NCI-H2196 treated with DMSO at 0.1 percent for 48 hours (cell line): ENCODE data around the gene NGB.

ENCODE experiments used
- DNase-seq: peaks from one replicate; lab custom pipeline; 2025; ENCODE audit not compliant: unreplicated experiment; lab: John Stamatoyannopoulos, UW

The NGB gene

DNA sequence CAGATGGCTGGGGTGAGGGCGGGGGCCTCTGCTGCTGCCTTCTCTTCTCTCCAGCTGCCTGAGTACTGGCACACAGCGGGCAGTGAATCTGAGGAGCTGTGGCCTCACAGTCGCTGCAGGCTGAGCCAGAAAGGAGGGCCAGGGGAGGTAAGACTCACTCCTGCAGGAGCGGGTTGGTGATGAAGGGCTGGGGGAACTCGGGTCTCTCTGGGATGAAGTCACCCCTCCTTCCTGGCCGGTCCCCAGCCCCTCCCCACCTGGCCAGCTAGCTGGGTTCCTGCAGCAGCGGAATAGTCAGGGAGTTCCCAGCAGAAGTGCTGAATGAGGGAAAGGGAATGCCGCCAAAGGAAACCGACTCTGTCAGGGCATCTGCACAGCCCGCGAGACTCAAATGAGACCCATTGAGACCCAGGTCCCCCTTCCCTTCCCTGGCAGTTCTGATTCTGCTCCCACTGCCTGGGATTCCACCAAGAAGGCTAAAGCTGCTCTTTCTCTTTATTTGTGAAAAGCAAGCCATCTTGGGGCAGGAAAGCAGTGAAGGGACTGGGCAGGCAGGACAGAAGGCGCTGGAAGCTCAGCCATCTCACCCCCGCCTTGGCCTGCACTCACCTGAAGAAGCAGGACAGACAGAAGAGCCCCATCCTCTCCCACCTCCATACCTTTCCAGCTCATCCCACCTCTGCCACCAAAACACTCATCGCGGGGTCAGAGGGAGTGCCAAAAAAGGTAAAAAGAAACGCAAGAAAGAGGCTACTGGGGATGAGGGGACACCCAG, 5.3 kb downstream of the NGB start:
- DNase-seq: no peak

DNA sequence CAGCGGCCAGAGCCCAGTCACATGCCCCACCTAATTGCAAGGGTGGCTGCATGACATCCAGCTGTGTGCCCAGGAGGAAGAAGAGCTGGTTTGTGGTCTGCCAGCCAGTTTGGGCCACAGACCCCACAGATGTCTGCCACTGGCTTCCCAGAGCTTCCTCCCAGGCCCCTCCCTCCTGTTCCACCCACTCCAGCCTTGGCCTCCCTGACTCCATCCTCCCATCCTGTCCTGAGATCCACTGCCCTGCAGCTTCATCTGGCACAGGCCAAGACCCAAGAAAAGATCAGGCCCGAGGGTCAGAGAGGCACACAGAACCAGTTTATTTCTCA, 5.9 kb downstream of the NGB start:
- no peak for DNase-seq

DNA sequence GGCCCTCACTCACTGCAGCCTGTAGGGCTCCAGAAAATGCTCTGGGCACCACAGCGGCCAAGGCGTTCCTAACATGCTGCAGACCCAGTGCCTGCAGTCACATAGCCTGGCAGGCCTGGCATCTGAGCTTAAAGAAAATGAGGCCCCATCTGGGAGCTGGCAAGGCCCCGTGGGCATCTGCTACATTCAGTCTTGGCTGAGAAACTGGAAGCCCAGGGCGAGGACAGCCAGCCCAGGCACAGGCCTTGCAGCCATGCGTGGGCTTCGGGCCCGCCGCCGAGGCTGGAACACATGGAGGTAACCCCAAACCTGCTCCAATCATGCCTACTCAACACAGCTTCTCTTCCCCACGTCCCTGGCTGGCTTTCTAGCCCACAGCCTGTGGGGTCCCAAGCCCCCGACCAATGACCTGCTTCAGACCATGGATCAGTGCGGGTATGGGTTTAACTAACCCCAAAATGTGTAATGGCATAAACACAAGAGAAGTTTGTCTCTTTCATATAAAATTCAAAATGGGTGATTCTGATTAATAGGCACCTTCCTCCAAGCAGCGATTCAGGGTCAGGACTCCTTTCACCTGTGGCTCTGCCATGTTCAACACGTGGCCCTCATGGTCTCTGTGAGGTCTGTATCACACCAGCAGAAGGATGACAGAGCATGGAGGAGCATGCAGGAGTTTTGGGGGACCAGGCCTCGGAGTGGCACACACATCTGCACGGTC, 6.4 kb downstream of the NGB start:
- DNase-seq: no peak

DNA sequence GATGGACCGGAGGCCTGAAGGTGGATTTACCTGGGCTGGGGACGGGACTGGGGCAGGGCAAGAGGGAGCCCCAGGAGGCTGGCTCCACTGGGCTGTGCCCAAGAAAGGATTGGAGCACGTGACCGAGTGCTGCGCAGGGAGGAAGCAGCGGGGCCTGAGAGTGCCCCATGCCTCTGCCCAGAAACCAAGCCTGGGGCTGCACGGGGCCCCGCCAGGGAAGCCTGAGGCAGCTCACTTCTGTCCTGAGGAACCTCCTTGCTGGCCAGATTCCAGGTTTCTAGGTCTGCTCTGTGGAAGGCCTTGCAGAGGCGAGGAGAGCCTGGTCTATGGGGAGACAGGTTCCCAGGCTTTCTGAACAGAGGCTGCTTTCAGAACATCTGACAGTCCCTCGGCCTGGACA, 10.4 kb downstream of the NGB start:
- DNase-seq: no peak

DNA sequence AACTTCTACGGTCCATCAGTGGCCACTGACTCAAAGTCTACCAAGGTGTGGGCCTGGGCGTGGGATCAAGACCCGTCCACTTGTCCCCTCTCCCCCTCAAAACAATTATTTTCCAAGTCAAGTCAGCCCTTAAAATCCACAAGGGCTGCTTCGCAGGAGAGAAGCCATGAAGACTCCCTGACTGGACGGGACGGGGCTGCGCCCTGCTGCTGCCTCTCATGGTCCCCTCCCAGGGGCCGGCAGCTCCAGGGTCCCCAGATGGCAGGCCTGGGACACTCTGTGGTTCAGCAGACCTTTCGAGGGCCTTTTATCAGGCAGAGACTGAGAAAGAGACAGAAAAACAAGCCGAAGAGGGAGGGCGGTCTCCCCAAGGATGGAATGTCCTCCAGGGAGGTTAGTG, 10.8 kb downstream of the NGB start:
- no peak for DNase-seq

DNA sequence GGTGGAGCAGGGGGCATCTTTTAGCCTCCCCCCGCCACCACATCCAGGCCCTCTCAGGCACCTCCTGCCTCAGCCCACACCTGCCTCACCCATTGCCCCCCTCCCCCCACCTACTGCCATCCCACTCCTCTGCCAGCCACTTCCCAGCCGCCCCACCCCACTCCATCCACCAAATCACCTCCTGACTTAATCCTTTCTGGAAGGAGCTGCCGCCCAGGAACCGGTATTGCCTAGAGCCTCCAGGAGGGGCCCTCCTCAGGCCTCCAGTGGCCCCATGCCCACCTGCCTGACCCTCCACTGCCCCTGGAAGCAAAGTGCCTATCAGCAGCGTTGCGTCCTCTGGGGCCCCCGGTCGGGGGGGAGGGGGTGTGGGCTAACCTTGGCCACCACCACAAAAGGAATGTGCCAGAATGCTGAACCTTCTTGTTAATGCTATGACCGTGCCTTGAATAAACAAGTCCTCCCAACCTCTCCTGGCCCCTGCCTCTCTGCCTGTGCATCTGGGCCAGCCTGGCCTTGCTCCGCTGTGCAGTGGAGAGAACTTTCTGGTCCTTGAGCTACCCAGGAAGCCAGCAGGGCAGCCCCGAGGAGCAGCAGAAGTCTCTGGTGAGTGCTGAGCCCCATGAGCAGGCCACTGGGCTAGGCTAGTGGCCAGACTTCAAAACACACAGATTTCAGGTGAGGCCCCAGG, 11.8 kb downstream of the NGB start:
- DNase-seq: no peak

DNA sequence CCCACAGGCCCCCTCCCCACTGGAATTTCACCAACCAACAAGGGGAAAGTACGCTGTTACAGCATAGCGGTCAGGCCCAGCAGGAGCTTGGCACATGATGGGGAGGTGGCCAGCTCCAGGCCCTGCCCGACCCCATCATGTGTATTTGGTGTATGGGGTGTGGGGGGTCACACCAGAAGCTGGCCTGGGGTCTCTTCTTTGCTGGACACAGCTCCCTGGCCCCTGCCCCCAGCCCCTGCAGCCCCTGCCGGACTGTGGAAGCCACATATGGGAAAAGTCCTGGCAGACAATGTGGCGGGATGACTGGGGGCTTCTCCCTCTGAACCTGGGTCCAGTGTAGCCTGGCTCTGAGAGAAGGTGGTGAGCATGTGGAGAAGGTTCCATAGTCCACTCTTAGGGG, 12.4 kb downstream of the NGB start:
- DNase-seq: no peak

DNA sequence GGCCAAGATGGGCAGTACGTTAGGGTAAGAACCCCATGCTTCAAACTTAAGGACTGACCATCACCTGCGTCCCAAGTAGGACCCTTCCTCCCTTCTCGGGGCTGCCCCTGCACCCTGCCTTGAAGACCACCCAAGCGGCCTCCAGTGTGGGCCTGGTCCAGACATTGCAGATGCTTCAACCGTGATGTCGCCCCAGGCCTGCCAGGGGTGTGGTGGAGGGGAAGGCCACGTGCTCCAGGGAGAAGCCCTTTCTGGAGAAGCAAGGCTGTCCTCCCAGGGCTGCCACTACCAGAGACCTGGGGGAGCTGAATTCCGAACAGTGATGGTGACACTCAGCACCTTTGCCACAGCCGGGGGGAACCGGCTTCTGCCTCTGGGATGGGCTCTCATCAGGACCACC, 13.3 kb downstream of the NGB start:
- DNase-seq: no peak

DNA sequence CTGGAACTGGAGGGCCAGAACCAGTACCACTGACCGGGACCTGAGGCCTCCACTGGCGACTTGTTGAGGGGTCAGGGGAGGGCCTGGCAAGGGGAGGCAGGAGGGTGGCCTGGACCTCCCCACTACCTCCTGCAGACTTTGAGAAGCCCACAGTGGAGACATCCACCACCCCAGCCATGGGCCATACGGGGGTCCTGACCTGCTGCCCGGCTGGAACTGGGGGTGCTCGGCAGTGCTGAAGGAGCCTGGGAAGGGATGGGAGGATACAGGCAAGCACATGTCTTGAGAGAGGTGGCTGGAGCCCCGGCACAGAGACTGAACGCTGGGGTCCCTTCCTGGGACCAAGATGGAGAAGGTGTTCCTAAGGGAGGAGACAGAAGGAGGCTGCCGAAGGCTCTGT, 14.3 kb downstream of the NGB start:
- DNase-seq: no peak

DNA sequence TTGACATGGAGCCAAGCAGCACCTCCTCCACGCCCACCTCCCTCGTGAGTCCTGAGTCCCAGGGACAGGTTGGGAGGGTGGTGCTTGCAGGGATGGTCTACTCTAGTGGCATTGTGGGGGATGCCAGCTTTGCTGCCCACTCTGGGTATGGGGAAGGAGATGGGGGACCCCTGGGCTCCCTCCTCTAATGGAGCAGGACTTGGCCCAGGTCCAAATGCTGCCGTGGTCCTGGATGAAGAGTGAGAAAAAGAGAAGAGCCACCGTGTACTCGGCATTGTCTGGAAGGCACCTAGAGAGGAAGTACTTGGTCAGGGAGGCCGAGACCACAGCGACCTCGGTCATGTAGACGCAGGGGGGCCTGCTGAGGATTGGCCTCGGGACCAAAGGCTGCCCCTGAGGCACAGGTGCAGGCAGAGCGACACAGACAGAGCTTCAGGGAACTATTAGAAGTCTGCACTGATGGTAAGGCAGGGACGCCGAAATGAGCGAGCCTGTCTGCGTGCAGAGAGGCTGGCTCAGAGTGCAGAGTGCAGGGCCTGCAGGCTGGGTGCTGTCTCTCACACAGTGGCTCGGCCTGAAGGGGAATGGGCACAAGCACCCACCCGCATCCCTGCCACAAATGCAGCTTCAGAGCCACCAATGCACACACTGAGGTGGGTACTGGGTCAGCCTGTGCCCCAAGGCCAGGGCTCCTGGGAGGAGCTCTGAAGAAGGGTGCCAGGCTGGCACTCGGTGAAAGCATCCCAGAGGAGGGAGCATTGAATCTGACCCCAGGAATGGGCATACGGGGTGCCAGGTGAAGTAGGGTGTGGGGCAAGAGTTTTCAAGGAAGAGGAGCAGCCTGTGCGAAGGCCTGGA, 17.4 kb downstream of the NGB start:
- DNase-seq: no peak

DNA sequence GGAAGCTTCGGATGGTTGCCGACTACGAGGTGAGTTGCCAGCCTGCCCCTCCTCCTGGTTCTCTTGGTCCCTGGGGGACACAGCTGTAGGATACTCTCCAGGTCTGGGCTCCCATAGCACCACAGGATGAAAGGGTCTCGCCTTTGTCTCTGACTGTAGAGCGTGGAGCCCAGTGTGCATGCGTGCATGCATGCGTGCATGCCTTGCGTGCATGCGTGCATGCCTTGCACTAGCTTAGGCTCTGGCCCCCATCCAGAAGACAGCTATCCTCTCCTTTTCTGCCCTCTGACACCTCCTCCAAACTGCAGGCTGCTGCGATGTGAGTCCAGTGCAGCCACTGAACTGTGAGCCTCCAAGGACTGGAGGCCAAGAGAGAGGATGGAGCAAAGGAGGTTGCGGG, 19.1 kb downstream of the NGB start:
- no peak for DNase-seq

DNA sequence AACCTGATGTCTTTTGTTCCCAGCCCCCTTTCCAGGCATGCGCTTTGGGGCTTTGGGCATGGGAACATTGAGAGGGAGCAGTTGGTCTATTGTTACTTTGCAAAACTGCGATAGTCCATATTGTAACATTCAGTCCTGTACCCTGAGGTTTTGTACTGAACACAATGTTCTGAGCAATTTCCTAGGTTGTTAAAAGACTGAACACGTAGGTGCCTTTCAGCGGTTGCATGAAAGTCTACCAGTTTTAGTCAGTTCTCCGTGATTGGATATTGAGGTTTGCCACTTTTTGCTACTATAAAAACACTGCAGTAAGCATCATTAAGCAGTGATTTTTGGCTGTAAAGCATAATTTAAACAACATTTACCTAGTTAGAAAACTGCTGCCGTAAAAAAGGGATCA, 20.1 kb downstream of the NGB start:
- no peak for DNase-seq

DNA sequence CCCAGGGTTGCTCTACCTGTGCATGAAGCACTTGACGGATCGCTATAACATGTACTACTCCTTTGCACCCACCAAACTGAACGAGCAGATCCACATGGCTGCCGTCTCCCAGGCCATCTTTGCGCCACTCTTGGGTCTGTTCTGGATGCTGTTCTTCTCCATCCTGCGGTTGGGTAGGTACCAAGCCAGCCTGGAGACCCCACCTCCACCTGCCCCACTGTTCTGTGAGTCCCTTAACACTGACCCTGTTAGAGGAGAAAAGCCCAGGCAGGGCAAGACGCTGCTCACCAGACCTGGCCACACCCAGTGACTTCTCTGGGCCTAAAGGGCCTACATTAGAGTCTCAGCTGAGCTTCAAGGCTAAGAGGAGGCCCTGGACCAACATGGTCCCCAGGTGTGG, 21.7 kb downstream of the NGB start:
- no peak for DNase-seq

DNA sequence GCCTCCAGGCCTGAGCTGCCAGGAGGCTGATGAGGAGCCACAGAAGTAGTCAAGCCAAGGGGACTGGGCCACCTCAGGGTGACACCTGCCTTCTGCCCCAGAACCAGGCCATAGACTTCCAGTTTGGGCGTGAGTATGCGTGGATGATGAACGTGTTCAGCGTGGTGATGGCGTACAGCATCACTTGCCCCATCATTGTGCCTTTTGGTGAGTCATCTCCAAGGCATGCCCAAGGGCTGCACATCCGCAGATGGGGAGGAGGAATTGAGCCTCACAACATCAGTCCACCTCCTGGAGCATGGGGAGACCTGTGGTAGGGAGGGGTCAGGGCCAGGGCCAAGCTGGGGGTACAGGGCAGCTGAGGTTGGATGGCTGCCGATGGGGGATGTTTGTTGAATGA, 22.3 kb downstream of the NGB start:
- DNase-seq: no peak

DNA sequence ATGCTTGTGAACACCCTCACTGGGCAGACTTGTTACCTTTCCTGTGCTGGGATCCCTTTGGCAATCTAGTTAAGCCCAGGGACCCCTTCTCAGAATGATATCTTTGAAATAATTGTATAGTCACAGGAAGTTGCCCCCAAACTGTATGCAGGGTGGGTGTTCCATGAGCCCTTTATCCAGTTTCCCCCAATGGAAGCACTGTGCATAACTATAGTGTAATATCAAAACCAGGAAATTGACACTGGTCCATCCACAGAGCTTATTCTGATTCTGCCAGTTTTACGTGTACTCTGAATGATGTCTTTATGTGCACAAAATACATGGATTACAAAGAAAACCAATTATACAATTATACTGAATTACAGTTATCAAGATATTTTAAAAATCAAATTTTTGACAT, 24.2 kb downstream of the NGB start:
- no peak for DNase-seq

DNA sequence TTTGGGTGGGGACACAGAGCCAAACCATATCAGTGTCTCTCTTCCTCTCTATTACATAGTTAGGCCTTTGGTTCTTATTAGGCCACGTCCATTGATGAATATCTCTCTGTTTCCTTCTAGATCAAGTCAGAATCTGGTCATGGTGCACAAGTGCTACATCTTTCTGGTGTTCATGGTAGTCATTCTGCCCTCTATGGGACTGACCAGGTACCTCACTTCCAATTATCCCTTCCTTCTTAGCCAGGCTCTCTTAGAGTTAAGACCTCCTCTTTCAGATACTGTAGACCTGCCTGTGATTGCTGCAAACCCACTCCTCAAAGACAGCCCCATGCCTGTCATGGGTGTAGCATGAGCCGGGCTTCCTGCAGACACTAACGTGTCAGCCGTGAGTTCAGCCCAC, 25.2 kb downstream of the NGB start:
- DNase-seq: no peak

DNA sequence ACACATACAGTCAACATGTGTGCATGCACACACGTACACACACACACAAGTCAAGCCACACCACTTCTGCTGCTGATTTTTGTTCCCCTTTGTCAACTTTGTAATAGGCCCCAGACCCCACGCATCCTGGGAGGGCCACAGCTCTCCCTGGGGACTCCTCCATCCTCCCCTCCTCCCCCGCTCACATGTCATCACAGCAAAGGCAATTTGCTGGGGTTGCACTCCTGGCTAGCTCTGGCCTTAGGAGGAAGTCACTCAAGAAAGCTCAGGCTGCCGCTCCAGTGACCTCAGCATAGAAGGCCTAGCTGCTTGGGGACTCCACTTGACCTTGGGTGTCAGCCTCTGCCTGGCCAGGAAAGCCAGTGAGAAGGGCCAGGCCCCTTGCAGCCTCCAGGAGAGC, 27.2 kb downstream of the NGB start:
- DNase-seq: no peak

DNA sequence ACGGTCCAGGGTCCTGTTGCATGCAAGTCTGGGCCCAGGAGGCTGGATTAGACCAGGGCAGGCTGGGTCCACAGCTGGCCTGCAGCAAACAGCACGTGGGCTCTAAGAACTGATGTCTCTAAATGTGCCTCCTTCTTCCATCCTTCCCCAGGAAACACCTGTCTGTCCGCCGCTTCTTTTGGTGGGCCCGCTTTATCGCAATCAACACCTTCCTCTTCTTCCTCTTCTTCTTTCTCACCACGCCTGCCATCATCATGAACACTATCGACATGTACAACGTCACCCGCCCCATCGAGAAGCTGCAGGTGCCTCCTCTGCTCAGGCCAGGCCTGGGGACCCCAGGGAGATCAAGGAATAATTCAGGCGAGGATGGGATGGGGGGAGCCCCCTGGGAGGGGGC, 28.3 kb downstream of the NGB start:
- no peak for DNase-seq

DNA sequence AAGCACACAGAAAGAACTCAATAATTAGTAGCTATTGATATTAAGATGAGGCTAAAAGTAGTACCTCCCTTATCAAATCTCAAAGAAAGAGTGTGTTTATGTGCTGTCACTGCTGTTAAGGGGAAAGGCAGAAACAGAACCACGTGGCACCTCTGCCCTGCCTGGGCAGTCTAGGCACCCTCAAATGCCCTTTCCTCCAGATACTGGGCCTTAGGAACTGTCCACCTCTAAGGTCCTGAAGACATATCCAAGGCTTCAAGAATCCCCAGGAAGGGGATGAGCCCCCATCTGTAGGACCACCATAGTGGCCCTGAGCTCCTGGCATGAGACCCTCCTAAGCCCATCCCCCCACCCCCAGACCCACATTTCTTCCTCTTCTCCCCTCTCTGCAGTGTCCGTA, 29.1 kb downstream of the NGB start:
- no peak for DNase-seq

DNA sequence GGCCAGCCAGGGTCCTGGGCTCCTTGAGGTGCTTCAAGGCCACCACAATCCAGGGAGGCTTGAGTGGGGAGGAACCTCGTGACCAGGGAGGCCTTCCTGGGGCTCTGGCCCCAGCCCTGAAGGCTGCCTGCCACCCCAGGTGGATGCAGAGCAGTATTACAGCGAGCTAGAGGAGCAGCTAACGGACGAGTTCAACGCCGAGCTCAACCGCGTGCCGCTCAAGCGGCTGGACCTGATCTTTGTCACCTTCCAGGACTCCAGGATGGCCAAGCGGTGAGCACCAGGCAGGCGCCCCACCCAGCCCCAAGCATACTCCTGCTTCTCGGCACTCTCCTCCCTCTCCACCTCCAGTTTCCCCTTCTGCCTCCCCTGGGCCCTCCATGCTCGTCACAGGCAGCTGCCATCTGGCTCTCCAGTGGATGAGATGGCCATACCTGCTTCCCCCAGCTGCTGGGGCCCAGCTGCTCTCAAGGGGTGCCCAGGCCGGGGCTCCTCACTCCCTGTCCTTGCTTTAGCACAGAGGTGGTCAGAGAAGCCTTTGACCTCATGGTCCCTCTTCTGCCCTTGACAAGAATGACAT, 30.6 kb downstream of the NGB start:
- DNase-seq: no peak

DNA sequence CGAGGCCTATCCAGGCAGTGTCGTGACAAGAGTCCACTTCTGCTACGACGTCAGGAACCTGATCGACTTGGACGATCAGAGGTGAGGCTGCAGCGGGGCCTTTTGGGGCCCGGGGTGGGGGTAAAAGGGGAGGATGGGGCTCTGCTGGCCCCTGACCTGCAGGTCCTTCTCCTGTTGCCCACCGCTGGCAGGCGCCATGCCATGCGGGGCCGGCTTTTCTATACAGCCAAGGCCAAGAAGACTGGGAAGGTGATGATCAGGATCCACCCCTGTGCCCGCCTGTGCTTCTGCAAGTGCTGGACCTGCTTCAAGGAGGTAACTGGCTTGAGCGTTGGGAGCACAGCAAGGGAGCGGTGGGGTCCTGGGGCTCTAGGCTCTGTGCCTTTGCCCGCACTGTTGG, 31.6 kb downstream of the NGB start:
- DNase-seq: no peak
